GM06990 (cell line): ENCODE data around the gene ST6GALNAC1.

Experiments
- DNase-seq: peaks from one replicate; pipeline ENCODE4 v3.0.0-alpha.2; 2011; ENCODE audit not compliant: insufficient read length; ENCODE audit errors: extremely low read depth
- H3K27me3 ChIP-seq: replicated peaks from 2 replicates; pipeline ENCODE4 v1.6.0; 2011; ENCODE audit warnings: low read length; ENCODE audit not compliant: control insufficient read depth, insufficient read depth
- H3K36me3 ChIP-seq: 2 replicates; pipeline ENCODE4 v1.5.1; 2011; ENCODE audit warnings: low read length; ENCODE audit not compliant: control insufficient read depth, insufficient read depth
- H3K4me3 ChIP-seq: replicated peaks from 2 replicates; pipeline ENCODE4 v1.5.1; 2011; ENCODE audit warnings: low read depth, mild to moderate bottlenecking, control low read depth, low read length
- CTCF ChIP-seq: IDR thresholded peaks from 2 replicates; pipeline ENCODE4 v1.5.1; 2011; ENCODE audit warnings: low read length, control low read depth, mild to moderate bottlenecking, inconsistent platforms; ENCODE audit not compliant: insufficient read depth, poor library complexity, severe bottlenecking

Gene ST6GALNAC1

GRCh38 chr17:76687298-76688164, 44.0 kb upstream of the ST6GALNAC1 start:
- no peak overlapping the region for H3K4me3 ChIP-seq
- DNase-seq: no peak
- H3K27me3 ChIP-seq: no peaks in the 10 kb centered on the region; the same call in none of the 2 replicates
- TF ChIP-seq CTCF: no peak
- H3K36me3 ChIP-seq: no peaks in the 10 kb centered on the region

GRCh38 chr17:76686538-76687297, 43.2 kb upstream of the ST6GALNAC1 start:
- Histone ChIP-seq H3K4me3 (no peak overlapping the region), H3K27me3 (no peaks in the 10 kb centered on the region; the same call in none of the 2 replicates), H3K36me3 (no peaks in the 10 kb centered on the region)
- no peak for TF ChIP-seq CTCF
- DNase-seq: no peak

GRCh38 chr17:76685846-76686245, 42.3 kb upstream of the ST6GALNAC1 start:
- no peaks in the 10 kb centered on the region; the same call in none of the 2 replicates for H3K27me3 ChIP-seq
- DNase-seq: no peak
- TF ChIP-seq CTCF: no peak
- H3K4me3 ChIP-seq: no peak overlapping the region
- H3K36me3 ChIP-seq: no peaks in the 10 kb centered on the region

- no peak for TF ChIP-seq CTCF
- no peaks in the 10 kb centered on the region for H3K36me3 ChIP-seq
- H3K4me3 ChIP-seq: no peak overlapping the region
- H3K27me3 ChIP-seq: no peaks in the 10 kb centered on the region; the same call in none of the 2 replicates
- no peak for DNase-seq
These were observed 41.8 kb upstream of the ST6GALNAC1 start for GRCh38 chr17:76685366-76685765.

GRCh38 chr17:76684756-76685155, 41.2 kb upstream of the ST6GALNAC1 start:
- DNase-seq: no peak
- Histone ChIP-seq H3K27me3 (no peaks in the 10 kb centered on the region; the same call in none of the 2 replicates), H3K4me3 (no peak overlapping the region), H3K36me3 (no peaks in the 10 kb centered on the region)
- TF ChIP-seq CTCF: no peak
